ENCODE results near the gene ACAP2.

ACAP2 gene

DNA sequence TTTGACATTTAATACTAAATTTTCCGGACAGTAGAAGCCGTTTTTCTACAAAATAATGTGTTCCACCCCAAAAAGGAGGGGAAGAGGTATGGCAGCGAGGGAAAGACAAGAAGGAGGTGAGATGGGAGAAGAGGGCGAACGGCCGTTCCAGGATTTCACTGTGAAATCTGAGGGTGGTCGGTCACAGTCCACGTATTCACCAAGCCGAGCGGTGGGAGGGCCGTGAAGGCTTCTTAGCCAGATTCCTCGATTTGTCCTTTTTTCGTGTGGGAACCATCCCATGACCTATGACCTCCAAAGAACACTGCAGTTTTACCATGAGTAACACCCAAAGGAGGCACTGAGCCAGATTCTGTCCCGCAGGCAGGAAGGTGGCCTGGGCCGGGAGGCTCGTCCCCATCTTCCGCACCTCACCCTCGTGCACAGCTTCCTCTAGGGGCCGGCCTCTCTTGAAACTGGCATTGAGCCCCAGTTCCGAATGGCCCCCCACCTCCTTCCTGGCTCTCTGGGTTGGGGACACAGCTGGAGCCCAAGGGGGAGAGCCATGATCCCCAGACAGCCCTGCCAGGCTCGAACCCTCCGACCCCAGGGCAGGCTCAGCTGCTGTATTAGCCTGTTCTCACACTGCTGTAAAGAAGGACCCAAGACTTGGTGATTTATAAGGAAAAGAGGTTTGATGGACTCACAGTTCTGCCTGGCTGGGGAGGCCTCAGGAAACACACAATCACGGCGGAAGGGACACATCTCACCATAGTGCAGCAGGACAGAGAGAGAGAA is 195.5 kb downstream of the ACAP2 start:
- TF ChIP-seq, protein P1, sequence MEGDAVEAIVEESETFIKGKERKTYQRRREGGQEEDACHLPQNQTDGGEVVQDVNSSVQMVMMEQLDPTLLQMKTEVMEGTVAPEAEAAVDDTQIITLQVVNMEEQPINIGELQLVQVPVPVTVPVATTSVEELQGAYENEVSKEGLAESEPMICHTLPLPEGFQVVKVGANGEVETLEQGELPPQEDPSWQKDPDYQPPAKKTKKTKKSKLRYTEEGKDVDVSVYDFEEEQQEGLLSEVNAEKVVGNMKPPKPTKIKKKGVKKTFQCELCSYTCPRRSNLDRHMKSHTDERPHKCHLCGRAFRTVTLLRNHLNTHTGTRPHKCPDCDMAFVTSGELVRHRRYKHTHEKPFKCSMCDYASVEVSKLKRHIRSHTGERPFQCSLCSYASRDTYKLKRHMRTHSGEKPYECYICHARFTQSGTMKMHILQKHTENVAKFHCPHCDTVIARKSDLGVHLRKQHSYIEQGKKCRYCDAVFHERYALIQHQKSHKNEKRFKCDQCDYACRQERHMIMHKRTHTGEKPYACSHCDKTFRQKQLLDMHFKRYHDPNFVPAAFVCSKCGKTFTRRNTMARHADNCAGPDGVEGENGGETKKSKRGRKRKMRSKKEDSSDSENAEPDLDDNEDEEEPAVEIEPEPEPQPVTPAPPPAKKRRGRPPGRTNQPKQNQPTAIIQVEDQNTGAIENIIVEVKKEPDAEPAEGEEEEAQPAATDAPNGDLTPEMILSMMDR (IDR thresholded peaks at IDR 0.05; ENCODE audit: poor library complexity, severe bottlenecking), result no peak
- no peak overlapping the region for H3K4me3 ChIP-seq (ENCODE audit: severe bottlenecking)
- H3K4me1 ChIP-seq (ENCODE audit: insufficient read depth, poor library complexity, severe bottlenecking), result no peaks in the 10 kb centered on the region
- no peaks in the 10 kb centered on the region for H3K36me3 ChIP-seq (ENCODE audit: low read depth)
- H3K9me3 ChIP-seq (ENCODE audit: severe bottlenecking), result no peaks in the 10 kb centered on the region
- DNase-seq (ENCODE audit: low spot score), result no peak
- ATAC-seq (ENCODE audit: low read depth), result no peak
- no peak overlapping the region for H3K27ac ChIP-seq (ENCODE audit: poor library complexity, severe bottlenecking)
- H3K27me3 ChIP-seq (ENCODE audit: insufficient read depth, poor library complexity, severe bottlenecking), result no peaks in the 10 kb centered on the region

DNA sequence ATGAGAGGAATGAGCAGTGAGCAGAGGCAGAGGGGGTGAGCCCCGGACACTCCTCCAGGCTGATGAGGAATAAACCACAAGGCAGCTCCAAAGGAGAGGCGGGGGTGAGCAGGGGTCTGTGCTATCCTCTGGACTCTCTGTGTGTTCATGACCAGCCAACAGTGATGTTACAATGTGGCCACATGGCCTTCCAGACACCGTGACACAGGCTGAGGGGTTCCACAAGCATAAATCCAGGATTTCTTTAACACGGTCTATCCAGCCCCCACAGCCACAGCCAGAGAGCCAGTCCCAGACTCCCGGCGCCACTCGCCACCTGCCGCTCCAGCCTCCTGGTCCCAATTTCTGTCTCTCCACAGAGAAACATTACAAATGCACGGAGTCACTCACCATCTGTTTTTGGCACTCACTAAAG is 196.2 kb downstream of the ACAP2 start:
- H3K27ac ChIP-seq (ENCODE audit: poor library complexity, severe bottlenecking), result no peak overlapping the region
- H3K36me3 ChIP-seq (ENCODE audit: low read depth), result no peaks in the 10 kb centered on the region
- H3K9me3 ChIP-seq (ENCODE audit: severe bottlenecking), result no peaks in the 10 kb centered on the region
- no peak overlapping the region for H3K4me3 ChIP-seq (ENCODE audit: severe bottlenecking)
- TF ChIP-seq, protein P1 (IDR thresholded peaks at IDR 0.05; ENCODE audit: poor library complexity, severe bottlenecking), result no peak
- H3K4me1 ChIP-seq (ENCODE audit: insufficient read depth, poor library complexity, severe bottlenecking), result no peaks in the 10 kb centered on the region
- DNase-seq (ENCODE audit: low spot score) (no peak), ATAC-seq (ENCODE audit: low read depth) (no peak)
- no peaks in the 10 kb centered on the region for H3K27me3 ChIP-seq (ENCODE audit: insufficient read depth, poor library complexity, severe bottlenecking)

DNA sequence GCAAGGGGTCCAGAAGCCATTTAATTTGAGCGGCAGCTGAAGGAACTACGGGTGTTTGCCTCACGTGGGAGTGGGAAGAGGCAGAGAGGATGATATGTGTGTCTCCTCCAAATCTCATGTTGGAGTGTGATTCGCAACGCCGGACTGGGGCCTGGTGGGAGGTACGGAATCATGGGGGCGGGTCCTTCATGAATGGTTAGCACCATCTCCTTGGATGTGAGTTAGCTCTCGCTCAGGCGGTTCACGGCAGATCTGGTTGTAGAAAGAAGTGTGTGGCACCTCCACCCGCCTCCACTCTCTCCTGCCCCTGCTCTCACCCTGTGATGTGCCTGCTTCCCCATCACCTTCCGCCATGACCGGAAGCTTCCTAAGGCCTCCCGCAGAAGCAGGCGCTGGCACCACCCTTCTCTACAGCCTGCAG is 197.3 kb downstream of the ACAP2 start:
- TF ChIP-seq, protein P1 (IDR thresholded peaks at IDR 0.05; ENCODE audit: poor library complexity, severe bottlenecking), result no peak

DNA sequence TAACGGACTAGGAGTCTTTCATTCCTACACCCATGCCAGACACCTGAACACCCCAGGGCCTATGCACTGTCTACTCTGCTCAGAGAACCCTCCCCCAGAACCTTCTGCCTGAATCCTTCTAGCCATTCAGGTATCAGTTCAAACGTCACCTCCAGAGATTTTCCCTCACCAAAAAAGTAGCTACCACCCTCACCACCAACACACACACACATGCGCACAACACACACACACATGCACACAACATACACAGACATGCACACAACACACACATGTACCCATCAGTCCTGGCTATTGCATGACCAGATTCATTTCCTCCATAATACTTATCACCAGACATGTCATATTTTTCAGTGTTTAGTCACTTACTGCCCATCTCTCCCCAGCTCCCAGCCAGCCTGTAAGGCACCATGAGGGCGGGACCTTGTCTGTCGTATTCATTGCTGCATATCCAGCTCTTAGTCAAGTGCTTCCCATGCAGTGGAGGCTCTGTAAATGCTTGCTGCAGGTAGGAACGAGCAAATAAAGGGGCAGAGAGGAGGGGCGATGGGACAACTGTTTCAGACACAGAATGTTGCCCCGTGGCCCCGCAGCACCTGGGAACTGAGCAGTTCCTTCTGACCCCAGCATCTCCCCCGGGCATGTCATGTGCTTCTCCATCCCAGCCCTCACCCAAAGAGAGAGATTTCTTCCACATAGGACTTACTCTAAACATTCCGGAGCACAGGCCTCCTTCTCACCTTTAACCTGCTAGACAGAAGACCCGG is 201.0 kb downstream of the ACAP2 start:
- peaks cover 7% of the 10 kb centered on the region for H3K4me1 ChIP-seq (ENCODE audit: insufficient read depth, poor library complexity, severe bottlenecking)
- no peaks in the 10 kb centered on the region for H3K9me3 ChIP-seq (ENCODE audit: severe bottlenecking)
- TF ChIP-seq, protein P1 (IDR thresholded peaks at IDR 0.05; ENCODE audit: poor library complexity, severe bottlenecking), result no peak
- DNase-seq (ENCODE audit: low spot score) (no peak), ATAC-seq (ENCODE audit: low read depth) (no peak)
- H3K4me3 ChIP-seq (ENCODE audit: severe bottlenecking), result no peak overlapping the region
- H3K36me3 ChIP-seq (ENCODE audit: low read depth), result no peaks in the 10 kb centered on the region
- H3K27ac ChIP-seq (ENCODE audit: poor library complexity, severe bottlenecking), result no peak overlapping the region
- no peaks in the 10 kb centered on the region for H3K27me3 ChIP-seq (ENCODE audit: insufficient read depth, poor library complexity, severe bottlenecking)

More for the DNA sequence above, 197.3 kb downstream of the ACAP2 start:
- Histone ChIP-seq H3K9me3 (ENCODE audit: severe bottlenecking) (no peaks in the 10 kb centered on the region), H3K4me3 (ENCODE audit: severe bottlenecking) (no peak overlapping the region), H3K27me3 (ENCODE audit: insufficient read depth, poor library complexity, severe bottlenecking) (no peaks in the 10 kb centered on the region), H3K27ac (ENCODE audit: poor library complexity, severe bottlenecking) (no peak overlapping the region), H3K36me3 (ENCODE audit: low read depth) (no peaks in the 10 kb centered on the region), H3K4me1 (ENCODE audit: insufficient read depth, poor library complexity, severe bottlenecking) (no peaks in the 10 kb centered on the region)
- ATAC-seq (ENCODE audit: low read depth) (no peak), DNase-seq (ENCODE audit: low spot score) (no peak)

All from RWPE2 (cell line).